HG03469 (cell line): ENCODE results near the gene PMEL.
A peak's percentile ranks its signal among the peaks of the same experiment; 100 is the strongest.
"Not testable (repeated sequence)": the region's sequence is repeated elsewhere in the genome, so short reads cannot be mapped to it uniquely, and the experiment has no call there.

Experiments
- ATAC-seq: cut with Tn5 transposase; IDR thresholded peaks from one replicate; pipeline ENCODE4 v1.9.1; 2021; ENCODE audit warnings: mild to moderate bottlenecking, moderate library complexity, moderate number of reproducible peaks; ENCODE audit not compliant: unreplicated experiment

PMEL gene

DNA sequence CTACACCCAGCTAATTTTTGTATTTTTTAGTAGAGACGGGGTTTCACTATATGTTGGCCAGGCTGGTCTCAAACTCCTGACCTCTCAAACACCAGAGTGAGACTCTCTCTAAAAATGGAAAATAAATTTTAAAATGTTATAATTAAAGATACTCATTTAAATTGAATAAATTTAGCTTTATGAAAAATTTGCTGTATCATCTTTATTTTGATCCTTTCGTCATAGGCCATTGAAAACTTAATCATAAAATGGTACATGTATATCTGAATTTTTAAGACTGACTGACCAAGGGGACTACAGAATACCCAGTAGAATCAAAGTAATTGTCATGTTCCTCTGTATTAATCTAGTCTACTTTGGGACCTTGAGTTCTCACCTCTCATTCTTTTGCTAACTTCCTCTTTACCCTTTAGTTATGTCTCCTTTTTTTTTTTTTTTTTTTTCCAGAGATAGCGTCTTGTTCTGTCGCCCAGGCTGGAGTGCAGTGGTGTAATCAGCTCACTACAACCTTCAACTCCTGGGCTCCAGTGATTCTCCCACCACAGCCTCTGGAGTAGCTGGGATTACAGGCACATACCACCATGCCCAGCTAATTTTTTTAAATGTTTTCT is 17.5 kb upstream of the PMEL start:
- ATAC-seq: no peak

DNA sequence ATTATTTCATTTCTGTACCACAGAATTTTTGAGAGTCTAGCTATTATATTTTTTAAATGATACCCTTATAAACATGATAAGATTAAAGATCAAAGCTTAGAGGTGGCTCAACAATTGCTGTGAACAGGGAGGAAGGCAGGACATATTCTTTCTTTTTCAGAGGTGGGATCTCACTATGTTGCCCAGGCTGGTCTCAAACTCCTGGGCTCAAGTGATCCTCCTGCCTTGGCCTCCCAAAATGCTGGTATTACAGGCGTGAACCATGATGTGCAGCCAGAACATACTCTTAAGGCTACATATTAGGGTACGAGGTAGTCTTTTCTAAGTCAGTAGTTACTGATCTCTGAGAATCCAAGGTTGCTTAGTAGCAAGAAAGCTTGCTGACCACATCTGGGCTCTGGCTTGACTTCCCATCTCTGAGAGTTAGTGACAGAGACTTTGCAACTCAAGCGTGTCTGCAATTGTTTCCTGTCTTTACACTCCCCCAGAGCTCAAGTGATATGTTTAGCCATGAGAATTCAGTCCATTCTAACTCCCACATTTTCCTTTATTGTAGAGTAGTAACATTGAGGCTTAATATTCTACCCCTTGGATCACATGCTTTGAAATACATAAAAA is 16.6 kb upstream of the PMEL start:
- peak; percentile 87 for ATAC-seq

DNA sequence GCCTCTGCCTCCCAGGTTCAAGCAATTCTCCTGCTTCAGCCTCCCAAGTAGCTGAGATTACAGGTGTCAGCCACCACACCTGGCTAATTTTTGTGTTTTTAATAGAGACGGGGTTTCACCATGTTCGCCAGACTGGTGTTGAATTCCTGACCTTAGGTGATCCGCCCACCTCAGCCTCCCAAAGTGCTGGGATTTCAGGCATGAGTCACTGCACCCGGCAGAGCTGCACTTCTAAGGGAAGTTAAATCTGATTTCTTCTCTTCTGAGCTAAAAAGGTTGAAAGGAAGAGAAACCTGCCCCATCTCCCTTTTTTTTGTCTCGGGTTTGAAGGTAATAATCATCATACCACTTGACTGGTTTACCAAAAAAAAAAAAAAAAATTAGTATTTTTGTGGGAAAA is 16.0 kb upstream of the PMEL start:
- ATAC-seq: not testable (repeated sequence)

DNA sequence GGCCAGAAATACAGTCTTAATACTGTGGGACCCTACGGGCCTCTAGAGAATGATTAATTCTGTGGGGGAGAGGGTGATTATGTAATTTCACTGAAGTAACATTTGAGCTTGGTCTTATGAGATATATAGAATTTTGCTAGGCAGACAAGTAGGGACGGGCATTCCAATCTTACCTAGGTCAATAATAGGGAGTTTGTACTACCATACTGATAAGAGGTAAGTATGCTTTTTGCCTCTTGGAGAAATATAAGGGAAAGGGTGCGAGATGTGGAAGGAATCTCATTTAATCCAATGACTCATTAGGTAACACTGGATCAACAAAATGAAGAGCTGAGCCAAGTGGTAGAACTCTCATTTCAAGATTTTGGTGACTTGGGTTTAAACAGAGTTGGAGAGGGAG is 13.2 kb upstream of the PMEL start:
- ATAC-seq: no peak

DNA sequence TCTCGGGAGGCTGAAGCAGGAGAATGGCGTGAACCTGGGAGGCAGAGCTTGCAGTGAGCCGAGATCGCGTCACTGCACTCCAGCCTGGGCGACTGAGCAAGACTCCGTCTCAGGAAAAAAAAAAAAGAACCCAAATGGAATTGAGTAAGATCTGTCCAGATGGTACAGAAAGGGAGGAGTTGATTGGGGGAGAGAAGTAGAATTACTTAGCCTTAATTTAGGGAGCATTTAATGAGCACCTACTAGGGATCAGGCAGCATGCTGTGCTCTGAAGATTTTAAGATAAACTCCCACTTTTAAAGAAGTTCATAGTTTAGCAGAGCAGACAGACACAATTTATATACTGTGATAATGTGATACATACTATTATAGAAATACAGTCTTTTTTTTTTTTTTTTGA is 12.6 kb upstream of the PMEL start:
- ATAC-seq: no peak

DNA sequence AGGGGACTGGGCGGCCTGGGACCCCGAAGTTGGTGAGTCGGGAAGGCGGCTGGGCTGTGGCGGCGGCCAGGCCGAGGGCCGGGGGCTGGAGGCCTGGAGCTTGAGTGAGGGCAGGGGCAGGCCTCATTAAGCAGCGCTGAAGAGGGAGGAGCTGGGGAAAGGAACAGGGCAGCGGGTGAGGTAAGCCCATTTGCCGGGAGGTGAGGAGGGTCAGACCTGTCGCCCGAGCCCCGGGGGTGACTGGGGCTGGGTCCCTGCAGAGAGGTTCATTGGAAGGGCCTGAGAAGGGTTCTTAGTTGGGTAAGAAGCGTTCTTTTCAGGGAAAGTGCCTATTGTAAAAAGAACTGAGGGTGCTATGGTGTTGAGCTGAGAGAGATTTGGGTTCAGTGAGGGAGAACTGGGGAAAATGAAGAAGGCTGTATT is 8.5 kb upstream of the PMEL start:
- ATAC-seq: no peak

DNA sequence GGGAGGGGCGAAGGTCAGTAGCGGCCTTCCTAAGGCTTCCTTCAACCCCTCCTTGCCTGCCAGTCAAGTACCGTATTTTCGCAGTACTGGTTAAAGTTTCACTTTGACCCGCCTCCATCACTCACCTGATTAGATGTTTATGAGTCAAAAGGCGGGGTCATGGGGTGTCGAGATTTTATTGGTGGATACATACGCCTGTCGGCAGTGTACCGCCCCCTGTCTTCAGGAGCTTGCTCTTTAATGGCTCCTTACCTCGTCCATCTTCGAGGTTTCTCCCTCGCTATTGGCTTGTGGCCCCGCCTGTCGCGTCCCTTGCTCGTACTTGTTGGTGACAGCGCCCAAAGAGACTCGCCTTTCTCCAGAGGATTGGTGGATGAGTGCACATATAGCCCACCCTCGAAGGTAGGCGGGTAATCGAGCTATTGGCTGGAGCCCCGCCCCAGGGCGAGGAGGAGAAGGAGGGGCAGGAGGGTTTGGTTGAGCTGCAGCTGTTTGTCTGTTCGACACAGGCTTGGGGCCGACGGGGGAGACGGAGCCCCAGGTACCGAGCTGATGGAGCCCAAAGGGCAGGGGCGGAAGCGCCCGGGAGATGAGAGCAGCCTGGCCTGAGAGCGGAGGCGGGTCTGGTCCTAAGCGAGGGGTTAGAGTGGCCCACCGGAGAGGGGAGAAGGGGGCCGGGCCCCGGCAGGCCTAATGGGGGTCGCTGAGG is 7.9 kb upstream of the PMEL start, which contains the start of gene RAB5B:
TSS of gene RAB5B (plus strand) at position 480 of the 709 bp plus-strand sequence. CDS start 12,883 bp downstream, outside the sequence.
- ATAC-seq: peak; percentile 87

DNA sequence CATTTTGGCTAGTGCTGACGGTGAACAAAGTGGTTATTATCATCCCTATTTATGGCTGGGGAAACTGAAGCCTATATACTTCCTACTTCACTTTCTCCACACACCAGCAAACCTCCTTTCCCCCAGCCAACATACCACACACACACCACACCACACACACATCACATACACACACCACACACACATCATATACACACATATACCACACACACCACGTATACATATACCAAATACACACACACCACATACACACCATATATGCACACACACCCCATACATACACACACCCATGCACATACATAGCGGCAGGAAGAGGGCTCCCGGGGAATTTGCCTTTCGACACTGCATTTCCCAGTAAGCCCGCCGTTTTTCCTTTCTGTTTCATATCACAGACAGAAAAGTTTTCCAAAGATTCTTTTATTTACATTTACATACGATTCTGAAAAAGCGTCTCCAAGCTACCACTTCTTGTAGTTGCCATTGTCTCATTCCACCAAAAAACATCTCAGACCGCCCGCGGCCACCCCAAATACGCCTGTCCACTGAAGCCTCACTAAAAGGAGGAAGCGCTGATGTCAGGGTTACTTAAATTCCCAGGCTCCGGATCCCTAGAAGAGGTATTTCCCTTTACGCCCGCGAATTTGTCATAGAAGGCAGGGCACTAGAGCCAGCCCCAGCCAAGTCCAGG is 7.2 kb upstream of the PMEL start:
- no peak for ATAC-seq

DNA sequence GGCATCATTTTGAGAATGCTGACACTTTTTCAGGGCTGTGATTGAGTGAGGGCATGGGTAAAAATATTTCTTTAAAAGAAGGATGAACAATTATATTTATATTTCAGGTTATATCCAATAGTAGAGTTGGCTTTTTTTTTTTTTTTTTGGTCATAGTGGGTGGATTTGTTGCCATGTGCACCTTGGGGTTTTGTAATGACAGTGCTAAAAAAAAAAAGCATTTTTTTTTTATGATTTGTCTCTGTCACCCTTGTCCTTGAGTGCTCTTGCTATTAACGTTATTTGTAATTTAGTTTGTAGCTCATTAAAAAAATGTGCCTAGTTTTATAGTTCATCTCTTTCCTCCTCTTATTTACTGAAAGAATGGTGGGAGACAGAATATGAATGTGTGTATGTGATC is 6.6 kb upstream of the PMEL start:
- no peak for ATAC-seq

DNA sequence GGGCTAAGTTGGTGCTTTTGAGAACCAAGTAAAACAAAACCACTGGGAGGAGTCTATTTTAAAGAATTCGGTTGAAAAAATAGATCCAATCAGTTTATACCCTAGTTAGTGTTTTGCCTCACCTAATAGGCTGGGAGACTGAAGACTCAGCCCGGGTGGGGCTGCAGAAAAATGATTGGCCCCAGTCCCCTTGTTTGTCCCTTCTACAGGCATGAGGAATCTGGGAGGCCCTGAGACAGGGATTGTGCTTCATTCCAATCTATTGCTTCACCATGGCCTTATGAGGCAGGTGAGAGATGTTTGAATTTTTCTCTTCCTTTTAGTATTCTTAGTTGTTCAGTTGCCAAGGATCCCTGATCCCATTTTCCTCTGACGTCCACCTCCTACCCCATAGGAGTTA is 6.2 kb upstream of the PMEL start:
- ATAC-seq: no peak

DNA sequence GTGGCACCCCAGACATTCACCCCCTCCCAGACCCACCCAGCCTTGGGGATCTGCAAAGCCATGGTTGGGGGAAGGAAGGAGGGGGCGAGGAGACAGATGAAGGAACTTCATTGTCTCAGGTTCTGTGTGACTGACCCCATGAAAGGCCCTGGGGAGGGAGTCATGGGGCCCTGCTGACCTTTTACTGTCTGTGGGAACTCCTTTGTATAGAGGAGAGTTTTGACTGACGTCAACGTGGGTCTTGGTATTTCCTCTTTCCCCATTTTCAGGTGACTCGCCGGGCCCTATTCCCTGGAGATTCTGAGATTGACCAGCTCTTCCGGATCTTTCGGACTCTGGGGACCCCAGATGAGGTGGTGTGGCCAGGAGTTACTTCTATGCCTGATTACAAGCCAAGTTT is 4.9 kb upstream of the PMEL start:
- ATAC-seq: no peak

DNA sequence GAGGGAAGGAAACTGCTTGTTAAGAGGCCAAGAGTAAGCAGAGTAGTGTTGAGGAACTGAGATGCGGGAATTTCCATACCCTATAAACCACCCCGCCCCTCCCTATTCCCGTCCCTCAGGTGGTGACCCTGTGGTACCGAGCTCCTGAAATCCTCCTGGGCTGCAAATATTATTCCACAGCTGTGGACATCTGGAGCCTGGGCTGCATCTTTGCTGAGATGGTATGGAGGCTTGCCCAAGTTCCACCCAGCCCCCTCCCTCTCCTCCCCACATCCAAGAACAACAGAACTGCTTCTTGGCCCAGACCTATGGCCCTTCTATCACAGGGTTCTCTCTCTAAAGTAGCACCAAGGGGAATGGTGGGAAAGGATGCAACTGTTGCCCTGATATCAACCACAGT is 3.5 kb upstream of the PMEL start:
- ATAC-seq: no peak

DNA sequence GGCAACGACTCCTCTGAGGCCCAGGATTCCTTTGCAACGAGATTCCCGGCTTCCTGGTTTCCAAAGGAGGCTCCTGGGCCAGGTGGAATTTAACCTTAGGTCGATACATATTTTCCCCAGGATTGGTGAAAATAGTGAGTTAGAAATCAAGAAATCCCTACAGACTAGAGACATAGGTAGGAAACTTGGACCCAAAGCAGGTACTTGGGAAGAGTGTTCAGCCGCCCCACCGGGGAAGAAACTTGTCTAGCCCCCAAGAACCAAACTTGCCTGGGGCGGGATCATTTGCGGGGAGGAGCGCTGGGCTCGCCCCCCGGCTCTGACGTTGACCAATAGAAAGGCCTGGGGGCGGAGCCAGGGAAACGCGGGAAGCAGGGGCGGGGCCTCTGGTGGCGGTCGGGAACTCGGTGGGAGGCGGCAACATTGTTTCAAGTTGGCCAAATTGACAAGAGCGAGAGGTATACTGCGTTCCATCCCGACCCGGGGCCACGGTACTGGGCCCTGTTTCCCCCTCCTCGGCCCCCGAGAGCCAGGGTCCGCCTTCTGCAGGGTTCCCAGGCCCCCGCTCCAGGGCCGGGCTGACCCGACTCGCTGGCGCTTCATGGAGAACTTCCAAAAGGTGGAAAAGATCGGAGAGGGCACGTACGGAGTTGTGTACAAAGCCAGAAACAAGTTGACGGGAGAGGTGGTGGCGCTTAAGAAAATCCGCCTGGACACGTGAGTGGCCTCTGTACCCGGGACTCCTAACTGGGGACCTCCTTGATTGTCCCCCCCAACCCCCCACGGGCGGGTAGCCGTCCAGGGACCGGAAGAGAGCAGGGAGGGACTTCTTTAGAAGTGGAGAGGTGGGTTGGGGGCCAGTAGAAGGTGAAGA is 803 bp upstream of the PMEL start, which contains the start of gene CDK2:
TSS of gene CDK2 (plus strand) at position 423 of the 874 bp plus-strand sequence. CDS start at position 602, 179 bp downstream.
- ATAC-seq: peak; percentile 83

DNA sequence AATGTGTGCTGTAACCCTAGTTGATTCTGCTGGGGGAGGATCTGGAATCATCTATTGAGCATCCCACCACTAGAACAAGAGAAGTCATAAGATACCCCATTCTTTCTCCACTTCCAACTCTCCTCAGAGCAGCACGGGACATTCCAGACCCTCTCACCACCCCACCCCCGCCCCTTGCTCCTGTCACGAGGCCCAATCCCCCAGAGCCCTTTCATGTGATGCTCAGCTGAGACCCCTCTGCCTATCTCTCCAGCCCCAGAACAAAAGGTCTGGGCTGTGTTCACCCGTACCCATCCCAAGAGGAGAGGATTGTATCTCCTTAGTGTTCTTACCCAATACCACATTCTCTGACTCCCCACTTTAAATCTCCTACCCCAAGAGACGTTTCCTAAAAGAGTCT is 602 bp downstream of the PMEL start:
- ATAC-seq: no peak

DNA sequence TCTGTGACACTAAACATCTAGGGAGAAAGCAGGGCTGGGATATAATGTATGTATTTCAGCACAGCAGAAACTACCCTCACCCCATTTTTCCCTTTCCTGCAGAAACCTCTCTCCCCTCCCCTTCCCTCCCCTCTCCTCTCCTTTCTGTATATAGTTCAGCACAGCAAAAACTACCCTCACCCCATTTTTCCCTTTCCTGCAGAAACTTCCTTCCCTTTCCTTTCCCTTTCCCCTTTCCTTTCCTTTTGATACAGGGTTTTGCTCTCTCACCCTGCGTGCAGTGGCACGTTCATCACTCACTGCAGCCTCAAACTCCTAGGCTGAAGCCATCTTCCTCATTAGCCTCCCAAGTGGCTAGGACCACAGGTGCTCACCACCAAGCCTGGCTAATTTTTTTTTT is 2.1 kb downstream of the PMEL start:
- ATAC-seq: no peak

DNA sequence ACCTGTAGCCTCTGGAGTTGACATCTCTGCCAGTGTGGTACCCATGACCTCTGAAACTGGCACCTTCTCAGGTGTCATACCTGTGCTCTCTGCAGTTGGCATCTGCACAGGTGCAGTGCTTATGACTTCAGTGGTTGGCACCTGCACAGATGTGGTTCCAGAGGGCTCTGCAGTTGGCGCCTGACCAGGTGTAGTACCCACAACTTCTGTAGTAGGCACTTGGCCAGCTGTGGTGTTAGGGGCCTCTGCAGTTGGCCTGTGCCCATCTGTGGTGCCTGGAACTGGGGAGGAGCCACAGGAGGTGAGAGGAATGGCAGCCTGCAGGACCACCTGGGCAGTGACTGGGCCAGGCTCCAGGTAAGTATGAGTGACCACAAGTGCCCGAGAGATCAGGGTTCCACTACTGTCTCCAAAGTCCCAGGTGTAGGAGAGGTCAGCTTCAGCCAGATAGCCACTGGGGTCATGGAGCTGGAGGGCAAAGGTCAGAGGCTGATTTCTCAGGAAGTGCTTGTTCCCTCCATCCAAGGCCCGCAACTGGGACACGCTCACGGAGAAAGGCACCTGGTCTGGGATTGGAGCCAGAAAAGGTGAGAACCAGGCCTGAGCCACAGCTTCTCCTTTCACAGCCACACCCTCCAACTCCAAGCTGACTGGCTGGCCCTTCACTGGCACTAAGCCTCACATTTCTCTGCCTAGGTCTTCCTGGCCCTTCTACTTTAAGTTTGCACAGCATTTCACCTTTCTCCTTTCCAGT is 8.6 kb downstream of the PMEL start:
- no peak for ATAC-seq

DNA sequence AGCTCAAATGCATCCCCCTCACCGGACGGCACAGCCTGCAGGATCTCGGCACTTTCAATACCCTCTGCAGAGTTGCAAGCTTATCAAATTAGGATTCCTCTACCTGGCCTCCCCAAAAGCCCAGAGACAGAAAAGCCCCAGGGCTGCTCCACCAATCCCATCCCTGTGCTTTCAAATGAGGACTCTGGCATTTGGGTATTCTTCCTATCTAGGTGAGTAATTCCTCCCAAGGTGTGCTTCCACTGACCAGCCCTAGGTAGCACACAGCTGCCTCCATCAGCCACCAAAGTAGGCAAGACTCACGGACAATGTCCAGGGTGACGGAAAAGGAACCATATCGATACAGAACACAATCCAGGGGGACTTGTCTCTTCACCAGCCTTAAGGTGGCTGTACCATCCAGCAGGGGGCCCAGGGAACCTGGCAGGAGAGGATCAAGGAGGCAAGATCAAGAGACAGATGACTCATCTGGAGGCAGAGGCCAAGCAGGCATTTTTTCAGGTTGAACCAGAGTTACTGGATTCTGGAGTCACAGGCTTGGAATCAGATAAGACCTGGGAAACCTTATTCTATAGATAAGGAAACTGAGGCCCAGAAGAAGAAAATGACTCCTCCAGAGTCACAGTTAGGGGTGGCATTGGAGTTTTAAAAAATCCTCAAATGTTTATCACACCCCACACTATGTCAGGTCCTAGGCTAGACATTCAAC is 9.9 kb downstream of the PMEL start:
- ATAC-seq: no peak

DNA sequence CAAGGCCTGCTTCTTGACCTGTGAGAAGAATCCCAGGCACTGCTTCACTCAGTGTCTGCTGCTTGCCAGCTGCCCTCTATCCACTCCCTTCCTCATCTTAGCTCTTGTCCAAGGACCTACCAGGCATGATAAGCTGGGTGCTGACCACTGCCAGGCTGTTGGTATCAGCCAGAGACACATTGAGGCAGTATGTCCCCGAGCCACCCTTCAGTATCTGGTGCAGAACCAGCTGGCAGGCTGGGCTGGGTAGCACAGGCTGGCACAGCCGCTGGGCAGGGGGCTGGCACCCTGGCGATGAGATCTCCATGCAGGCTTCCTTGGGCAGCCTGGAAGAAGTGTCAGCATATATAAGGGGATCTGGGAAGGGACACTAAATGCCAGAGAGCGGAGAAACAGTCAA is 10.5 kb downstream of the PMEL start:
- no peak for ATAC-seq

DNA sequence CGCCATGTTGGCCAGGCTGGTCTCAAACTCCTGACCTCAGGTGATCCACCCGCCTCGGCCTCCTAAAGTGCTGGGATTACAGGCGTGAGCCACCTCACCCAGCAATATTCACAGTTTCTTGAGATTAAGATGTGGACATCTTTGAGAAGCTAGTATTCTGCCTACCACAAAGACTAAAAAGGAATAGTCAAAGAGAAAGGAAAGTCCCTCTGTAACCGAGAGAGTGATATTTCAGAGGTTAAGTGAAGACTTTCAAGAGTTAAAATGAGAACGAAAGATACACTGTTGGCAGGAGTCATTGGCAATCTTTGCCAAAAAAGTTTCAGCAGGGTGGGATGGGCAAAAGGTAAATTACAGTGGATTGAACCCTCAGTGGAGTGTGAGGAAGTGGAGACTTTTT is 19.3 kb downstream of the PMEL start:
- no peak for ATAC-seq
